ENCODE results near the gene EGR1. TPM values are rescaled to one million over a fixed set of nuclear protein-coding genes. Genes with fewer than 3 reads are reported as not detected.

Gene EGR1
- polyA plus RNA-seq, 2 of the 4 experiments (the other 2 are of a cell fraction) = 0.59 to 49.3 TPM

GRCh38 chr5:138492560-138493045 is 27.3 kb downstream of the EGR1 start:
- POLR2A ChIA-PET = interaction anchor here (1.3 kb wide), 1 partner anchor 27 kb away, joined by 4 read pairs; the partner anchor contains the start of gene EGR1
- TF ChIP-seq CBX2 (IDR thresholded peaks at IDR 0.05; ENCODE audit: borderline replicate concordance, low read depth) = no peak
- TF ChIP-seq NR3C1 (IDR thresholded peaks at IDR 0.05) = no peak
- no peak for TF ChIP-seq FOXS1 (CRISPR knock-in tag; IDR thresholded peaks at IDR 0.05)
- no peak for TF ChIP-seq ZNF302 (CRISPR knock-in tag; IDR thresholded peaks at IDR 0.05)
- no peak for TF ChIP-seq HEYL (CRISPR knock-in tag; IDR thresholded peaks at IDR 0.05)
- TF ChIP-seq EHMT2 (IDR thresholded peaks at IDR 0.05; ENCODE audit: low read depth) = no peak
- no peak for TF ChIP-seq HOXB5 (CRISPR knock-in tag; IDR thresholded peaks at IDR 0.05)
- TF ChIP-seq BHLHE40 (IDR thresholded peaks at IDR 0.05; ENCODE audit: low read depth, low read length) = no peak
- TF ChIP-seq, protein P1, sequence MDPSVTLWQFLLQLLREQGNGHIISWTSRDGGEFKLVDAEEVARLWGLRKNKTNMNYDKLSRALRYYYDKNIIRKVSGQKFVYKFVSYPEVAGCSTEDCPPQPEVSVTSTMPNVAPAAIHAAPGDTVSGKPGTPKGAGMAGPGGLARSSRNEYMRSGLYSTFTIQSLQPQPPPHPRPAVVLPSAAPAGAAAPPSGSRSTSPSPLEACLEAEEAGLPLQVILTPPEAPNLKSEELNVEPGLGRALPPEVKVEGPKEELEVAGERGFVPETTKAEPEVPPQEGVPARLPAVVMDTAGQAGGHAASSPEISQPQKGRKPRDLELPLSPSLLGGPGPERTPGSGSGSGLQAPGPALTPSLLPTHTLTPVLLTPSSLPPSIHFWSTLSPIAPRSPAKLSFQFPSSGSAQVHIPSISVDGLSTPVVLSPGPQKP (IDR thresholded peaks at IDR 0.05; ENCODE audit: low read depth, low read length) = no peak
- no peak for TF ChIP-seq HDAC2 (IDR thresholded peaks at IDR 0.05)
- no peak for TF ChIP-seq POLR2A (IDR thresholded peaks at IDR 0.05; ENCODE audit: low read length)
- no peak for TF ChIP-seq TFCP2L1 (CRISPR knock-in tag; IDR thresholded peaks at IDR 0.05)
- WGBS (ENCODE audit: missing lambda C conversion rate) = 87% methylated on average over 10 of the region's 10 CpGs
- ATAC-seq = no peak
- FAIRE-seq = no peak
- H3K4me1 ChIP-seq = peaks cover 9% of the 10 kb centered on the region; the same call in 1 of the 3 replicates
- CTCF ChIA-PET = interaction anchor here (1.6 to 15.2 kb wide), 5 partner anchors 11 to 45 kb away, joined by 4 to 199 read pairs (median 13); partner anchors contain the start of gene EGR1
- H3K4me3 ChIP-seq = peak overlapping the region; percentile 50
- peak overlapping the region; percentile 94 for H3K4me2 ChIP-seq
- peak overlapping the region; percentile 70 to 88 for H3K27ac ChIP-seq
- DNase-seq (ENCODE audit: low read depth in 1 of 2, low spot score in 1 of 2) = no peak
- H3K9me3 ChIP-seq = no peaks in the 10 kb centered on the region

- Histone ChIP-seq H3K27ac (no peak overlapping the region), H3K4me1 (peaks cover 9% of the 10 kb centered on the region; the same call in 1 of the 3 replicates), H3K4me2 (no peak overlapping the region), H3K9me3 (no peaks in the 10 kb centered on the region), H3K4me3 (no peak overlapping the region)
- ChIA-PET POLR2A (no interaction called here), CTCF (interaction anchor here (0.6 to 15.2 kb wide), 7 partner anchors 8 to 547 kb away, joined by 3 to 203 read pairs (median 5); partner anchors contain the start of gene EGR1)
- TF ChIP-seq HEYL (CRISPR knock-in tag; IDR thresholded peaks at IDR 0.05) = no peak
- TF ChIP-seq, protein P2, sequence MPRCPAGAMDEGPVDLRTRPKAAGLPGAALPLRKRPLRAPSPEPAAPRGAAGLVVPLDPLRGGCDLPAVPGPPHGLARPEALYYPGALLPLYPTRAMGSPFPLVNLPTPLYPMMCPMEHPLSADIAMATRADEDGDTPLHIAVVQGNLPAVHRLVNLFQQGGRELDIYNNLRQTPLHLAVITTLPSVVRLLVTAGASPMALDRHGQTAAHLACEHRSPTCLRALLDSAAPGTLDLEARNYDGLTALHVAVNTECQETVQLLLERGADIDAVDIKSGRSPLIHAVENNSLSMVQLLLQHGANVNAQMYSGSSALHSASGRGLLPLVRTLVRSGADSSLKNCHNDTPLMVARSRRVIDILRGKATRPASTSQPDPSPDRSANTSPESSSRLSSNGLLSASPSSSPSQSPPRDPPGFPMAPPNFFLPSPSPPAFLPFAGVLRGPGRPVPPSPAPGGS (IDR thresholded peaks at IDR 0.05) = no peak
- DNase-seq (ENCODE audit: low read depth in 1 of 2, low spot score in 1 of 2) (no peak), ATAC-seq (no peak), FAIRE-seq (no peak)
- WGBS (ENCODE audit: missing lambda C conversion rate) = 48% methylated on average over 7 of the region's 7 CpGs
Observed at GRCh38 chr5:138495351-138495750, 30.1 kb downstream of the EGR1 start.

GRCh38 chr5:138498376-138498775 is 33.1 kb downstream of the EGR1 start:
- Histone ChIP-seq H3K9me3 (no peaks in the 10 kb centered on the region), H3K4me2 (no peak overlapping the region), H3K4me1 (no peaks in the 10 kb centered on the region), H3K27ac (no peak overlapping the region), H3K4me3 (no peak overlapping the region)
- ChIA-PET CTCF (interaction anchor here (10.6 to 15.2 kb wide), 2 partner anchors 37 to 50 kb away, joined by 199 to 203 read pairs; partner anchors contain the start of gene EGR1), POLR2A (no interaction called here)
- TF ChIP-seq RCOR1 (IDR thresholded peaks at IDR 0.05; ENCODE audit: low read depth, low read length) (no peak), EP300 (IDR thresholded peaks at IDR 0.05) (no peak), HMGXB4 (CRISPR knock-in tag; IDR thresholded peaks at IDR 0.05; ENCODE audit: borderline replicate concordance) (no peak), FOSL2 (IDR thresholded peaks at IDR 0.05) (no peak), FOSL2 (CRISPR knock-in tag; IDR thresholded peaks at IDR 0.05) (no peak), ATOH8 (CRISPR knock-in tag; IDR thresholded peaks at IDR 0.05; ENCODE audit: low read depth) (no peak), JUNB (IDR thresholded peaks at IDR 0.05) (no peak), RAD21 (conservative IDR thresholded peaks at IDR 0.05 in 1 of 2, IDR thresholded peaks at IDR 0.05 in 1 of 2) (no peak), RFX5 (IDR thresholded peaks at IDR 0.05) (no peak), HES2 (IDR thresholded peaks at IDR 0.05) (no peak), SREBF2 (IDR thresholded peaks at IDR 0.05) (no peak)
- ATAC-seq (no peak), FAIRE-seq (no peak), DNase-seq (ENCODE audit: low read depth in 1 of 2, low spot score in 1 of 2) (no peak)
- 57% methylated on average over 4 of the region's 4 CpGs for WGBS (ENCODE audit: missing lambda C conversion rate)
